NCI-H1930 (cell line): ENCODE results near the gene SLC2A5.

Experiments used
- DNase-seq, 2 experiments: peaks; one replicate each; lab custom pipeline; 2025; lab: John Stamatoyannopoulos, UW

The SLC2A5 gene

GRCh38 chr1:9061252-9061960 is 8.0 kb downstream of the SLC2A5 start:
- no peak for DNase-seq

GRCh38 chr1:9059891-9060744 is 9.3 kb downstream of the SLC2A5 start:
- no peak for DNase-seq

- no peak for DNase-seq
Measured at GRCh38 chr1:9058465-9058864, 11.0 kb downstream of the SLC2A5 start.

- no peak for DNase-seq
Measured at GRCh38 chr1:9057851-9058250, 11.6 kb downstream of the SLC2A5 start.

- DNase-seq, result no peak
Measured at GRCh38 chr1:9052272-9053049, 17.0 kb downstream of the SLC2A5 start.

GRCh38 chr1:9051379-9051778 is 18.1 kb downstream of the SLC2A5 start:
- DNase-seq, result no peak

GRCh38 chr1:9050803-9051202 is 18.6 kb downstream of the SLC2A5 start:
- DNase-seq, result no peak

- DNase-seq, result no peak
Measured at GRCh38 chr1:9048551-9048950, 20.9 kb downstream of the SLC2A5 start.

GRCh38 chr1:9047019-9047418 is 22.4 kb downstream of the SLC2A5 start:
- no peak for DNase-seq

GRCh38 chr1:9045861-9046510 is 23.4 kb downstream of the SLC2A5 start:
- no peak for DNase-seq

GRCh38 chr1:9044236-9044635 is 25.2 kb downstream of the SLC2A5 start:
- no peak for DNase-seq

- DNase-seq, result no peak
Measured at GRCh38 chr1:9042272-9042671, 27.2 kb downstream of the SLC2A5 start.

- DNase-seq, result no peak
Measured at GRCh38 chr1:9041116-9041779, 28.2 kb downstream of the SLC2A5 start.

GRCh38 chr1:9040659-9041030 is 28.8 kb downstream of the SLC2A5 start:
- no peak for DNase-seq

GRCh38 chr1:9039761-9040658 is 29.4 kb downstream of the SLC2A5 start:
- no peak for DNase-seq

GRCh38 chr1:9038881-9039760 is 30.3 kb downstream of the SLC2A5 start:
- DNase-seq, result no peak

GRCh38 chr1:9038338-9038650 is 31.1 kb downstream of the SLC2A5 start:
- DNase-seq, result no peak

GRCh38 chr1:9037476-9038337 is 31.7 kb downstream of the SLC2A5 start:
- DNase-seq, result no peak

GRCh38 chr1:9035226-9035625 is 34.2 kb downstream of the SLC2A5 start:
- no peak for DNase-seq
